ENCODE measurements around the gene ZNF77. TPM values are rescaled to one million over a fixed set of nuclear protein-coding genes. Genes with fewer than 3 reads are reported as not detected.

The ZNF77 gene
- total RNA-seq, 2 experiments from 2014 or later: 5.4 to 6.8 TPM

DNA sequence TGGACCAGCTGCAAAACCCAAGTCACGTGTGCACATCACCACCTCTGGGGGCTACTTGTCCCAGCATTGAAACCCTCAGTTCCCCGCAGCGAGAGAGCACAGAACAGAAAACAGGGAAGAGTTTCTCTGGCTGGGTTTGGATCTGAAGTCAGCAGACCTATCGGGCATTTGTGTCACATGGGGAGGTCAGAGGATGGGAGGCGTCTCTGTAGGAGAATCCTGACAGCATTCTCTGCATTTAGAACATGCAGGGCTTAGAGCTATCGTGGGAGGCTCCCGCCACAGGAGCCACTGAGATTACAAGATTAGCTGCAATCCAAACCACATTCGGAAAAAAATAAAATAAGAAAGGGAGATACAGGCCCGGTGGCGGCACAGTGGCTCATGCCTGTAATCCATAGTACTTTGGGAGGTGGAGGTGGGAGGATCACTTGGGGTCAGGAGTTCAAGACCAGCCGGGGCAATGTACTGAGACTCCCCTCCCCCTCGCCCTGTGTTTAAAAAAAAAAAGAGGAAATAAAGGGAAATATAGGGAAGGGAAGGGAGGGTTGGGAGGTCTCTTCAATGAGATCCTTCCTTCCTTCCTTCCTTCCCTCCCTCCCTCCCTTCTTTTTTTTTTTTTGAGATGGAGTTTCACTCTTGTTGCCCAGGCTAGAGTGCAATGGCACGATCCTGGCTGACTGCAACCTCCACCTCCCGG lies 29.7 kb upstream of the ZNF77 start:
- no peak for DNase-seq (ENCODE audit: low spot score)
- BruUV-seq (replicated peaks): no TSS peak
- peaks cover 66% of the 10 kb centered on the region for H3K4me1 ChIP-seq (ENCODE audit: insufficient read depth, low read length, poor library complexity, severe bottlenecking)
- H3K79me2 ChIP-seq (ENCODE audit: insufficient read depth, low read depth, low read length): no peaks in the 10 kb centered on the region
- H4K20me1 ChIP-seq (ENCODE audit: insufficient read depth, low read length): no peaks in the 10 kb centered on the region
- H3K9me2 ChIP-seq (ENCODE audit: insufficient read depth, low read length): no peaks in the 10 kb centered on the region
- peak overlapping the region; percentile 4 for H3K4me3 ChIP-seq (ENCODE audit: low read depth, low read length, poor library complexity, severe bottlenecking)
- intact Hi-C loops (cut with micrococcal nuclease; ENCODE audit: unreplicated experiment): no loop called here
- peak overlapping the region; percentile 48; the same call in 1 of the 2 replicates for H2AFZ ChIP-seq (ENCODE audit: low read length)
- peak overlapping the region; percentile 44 for H3K4me2 ChIP-seq (ENCODE audit: low read length)
- CTCF ChIA-PET (ENCODE audit: unreplicated experiment): no interaction called here
- no peak for TF ChIP-seq EZH2phosphoT487 (IDR thresholded peaks at IDR 0.05; ENCODE audit: borderline replicate concordance, low read depth, low read length)
- TF ChIP-seq, protein P1, sequence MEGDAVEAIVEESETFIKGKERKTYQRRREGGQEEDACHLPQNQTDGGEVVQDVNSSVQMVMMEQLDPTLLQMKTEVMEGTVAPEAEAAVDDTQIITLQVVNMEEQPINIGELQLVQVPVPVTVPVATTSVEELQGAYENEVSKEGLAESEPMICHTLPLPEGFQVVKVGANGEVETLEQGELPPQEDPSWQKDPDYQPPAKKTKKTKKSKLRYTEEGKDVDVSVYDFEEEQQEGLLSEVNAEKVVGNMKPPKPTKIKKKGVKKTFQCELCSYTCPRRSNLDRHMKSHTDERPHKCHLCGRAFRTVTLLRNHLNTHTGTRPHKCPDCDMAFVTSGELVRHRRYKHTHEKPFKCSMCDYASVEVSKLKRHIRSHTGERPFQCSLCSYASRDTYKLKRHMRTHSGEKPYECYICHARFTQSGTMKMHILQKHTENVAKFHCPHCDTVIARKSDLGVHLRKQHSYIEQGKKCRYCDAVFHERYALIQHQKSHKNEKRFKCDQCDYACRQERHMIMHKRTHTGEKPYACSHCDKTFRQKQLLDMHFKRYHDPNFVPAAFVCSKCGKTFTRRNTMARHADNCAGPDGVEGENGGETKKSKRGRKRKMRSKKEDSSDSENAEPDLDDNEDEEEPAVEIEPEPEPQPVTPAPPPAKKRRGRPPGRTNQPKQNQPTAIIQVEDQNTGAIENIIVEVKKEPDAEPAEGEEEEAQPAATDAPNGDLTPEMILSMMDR (conservative IDR thresholded peaks at IDR 0.05; ENCODE audit: low read length): no peak
- H3K36me3 ChIP-seq (ENCODE audit: insufficient read depth, low read length): no peaks in the 10 kb centered on the region
- POLR2A ChIA-PET: interaction anchor here (0.5 to 3.8 kb wide), 4 partner anchors 61 to 499 kb away, joined by 3 to 12 read pairs (median 6); partner anchors contain the start of gene GADD45B
- H3K27ac ChIP-seq (ENCODE audit: low read depth, low read length, poor library complexity, severe bottlenecking): no peak overlapping the region
- H3K9me3 ChIP-seq (ENCODE audit: low read length): no peaks in the 10 kb centered on the region

DNA sequence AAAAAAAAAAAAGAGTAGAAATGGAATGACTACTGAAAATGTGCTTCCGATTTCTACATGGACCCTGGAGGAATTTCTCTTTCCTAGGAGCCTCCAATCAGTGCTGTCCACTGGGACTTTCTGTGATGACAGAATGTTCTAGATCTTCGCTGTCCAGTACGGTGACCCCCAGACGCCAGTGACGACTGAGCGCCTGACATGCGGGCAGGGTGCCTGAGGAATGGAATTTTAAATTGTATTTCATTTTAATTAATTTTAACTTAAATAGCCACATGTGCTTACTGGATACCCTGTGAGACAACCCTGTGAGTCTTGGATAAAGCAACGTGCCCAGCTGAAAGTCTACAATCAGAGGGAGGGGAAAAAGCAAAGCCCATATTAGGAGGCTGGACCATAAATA lies 28.5 kb upstream of the ZNF77 start:
- H3K4me3 ChIP-seq (ENCODE audit: low read depth, low read length, poor library complexity, severe bottlenecking): no peak overlapping the region
- H3K9me3 ChIP-seq (ENCODE audit: low read length): peaks cover 3% of the 10 kb centered on the region; the same call in 1 of the 2 replicates
- H3K9me2 ChIP-seq (ENCODE audit: insufficient read depth, low read length): no peaks in the 10 kb centered on the region
- H3K4me1 ChIP-seq (ENCODE audit: insufficient read depth, low read length, poor library complexity, severe bottlenecking): peaks cover 74% of the 10 kb centered on the region
- POLR2A ChIA-PET: interaction anchor here (0.9 kb wide), 1 partner anchor 64 kb away, joined by 4 read pairs; no protein-coding TSS in a partner anchor
- no peak overlapping the region for H3K4me2 ChIP-seq (ENCODE audit: low read length)
- DNase-seq (ENCODE audit: low spot score): no peak
- H2AFZ ChIP-seq (ENCODE audit: low read length): no peak overlapping the region
- H4K20me1 ChIP-seq (ENCODE audit: insufficient read depth, low read length): no peaks in the 10 kb centered on the region
- H3K79me2 ChIP-seq (ENCODE audit: insufficient read depth, low read depth, low read length): no peaks in the 10 kb centered on the region
- no peak for TF ChIP-seq EZH2phosphoT487 (IDR thresholded peaks at IDR 0.05; ENCODE audit: borderline replicate concordance, low read depth, low read length)
- TF ChIP-seq, protein P1 (conservative IDR thresholded peaks at IDR 0.05; ENCODE audit: low read length): no peak
- CTCF ChIA-PET (ENCODE audit: unreplicated experiment): no interaction called here
- H3K27ac ChIP-seq (ENCODE audit: low read depth, low read length, poor library complexity, severe bottlenecking): no peak overlapping the region
- peaks cover 2% of the 10 kb centered on the region; the same call in 1 of the 2 replicates for H3K36me3 ChIP-seq (ENCODE audit: insufficient read depth, low read length)
- intact Hi-C loops (cut with micrococcal nuclease; ENCODE audit: unreplicated experiment): no loop called here
- no TSS peak for BruUV-seq (replicated peaks)
